ENCODE measurements around the gene FHOD1. TPM values are rescaled to one million over a fixed set of nuclear protein-coding genes. Genes with fewer than 3 reads are reported as not detected.

FHOD1 gene
- total and polyA plus RNA-seq, 5 experiments from 2014 or later: 1.6 to 47.3 (median 3.0) TPM

- Mint-ChIP-seq H3K9me3 (no peaks in the 10 kb centered on the region), H3K36me3 (peaks cover 0 to 58% (median 8%) of the 10 kb centered on the region in 3 donors), H3K27ac (peak overlapping the region in 5 of 10 donors; percentile 6 to 90 (median 44)), H3K4me1 (peaks cover 18 to 56% (median 39%) of the 10 kb centered on the region in 4 donors), H3K27me3 (no peaks in the 10 kb centered on the region), H3K4me3 (peak overlapping the region in 3 of 10 donors; percentile 25 to 56 (median 39))
- DNase-seq (no peak), ATAC-seq (no peak)
- POLR2A ChIA-PET: interaction anchor here (0.8 to 1.6 kb wide), 3 partner anchors 9 to 51 kb away, joined by 3 to 5 read pairs (median 3); partner anchors contain the start of genes FHOD1 and TMEM208
These were observed 50.4 kb downstream of the FHOD1 start for GRCh38 chr16:67196881-67197280.

DNA sequence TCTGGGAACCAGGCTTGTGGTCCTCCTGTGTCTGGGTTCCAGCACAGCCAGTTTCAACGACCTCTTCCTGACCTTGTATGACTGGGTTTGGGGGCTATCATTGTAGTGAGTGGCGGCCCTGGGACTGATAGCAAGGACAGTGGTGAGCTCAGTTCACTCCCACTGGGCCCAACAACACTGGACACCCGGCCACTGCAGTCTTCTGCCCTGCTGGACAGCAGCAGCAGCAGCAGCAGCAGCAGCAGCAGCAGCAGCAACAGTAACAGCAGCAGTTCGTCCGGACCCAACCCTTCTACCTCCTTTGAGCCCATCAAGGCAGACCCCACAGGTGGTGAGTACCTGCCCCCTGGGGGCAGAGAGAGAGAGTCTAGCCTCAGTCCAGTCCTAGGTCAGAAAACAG is 51.6 kb downstream of the FHOD1 start:
- no peak for DNase-seq
- no peaks in the 10 kb centered on the region for H3K27me3 Mint-ChIP-seq
- H3K4me1 Mint-ChIP-seq: peaks cover 20 to 64% (median 46%) of the 10 kb centered on the region in 4 donors
- ATAC-seq: no peak
- peak overlapping the region in 1 of 10 donors; percentile 28 for H3K4me3 Mint-ChIP-seq
- peaks cover 0 to 53% (median 8%) of the 10 kb centered on the region in 3 donors for H3K36me3 Mint-ChIP-seq
- H3K27ac Mint-ChIP-seq: peak overlapping the region in 3 of 10 donors; percentile 29 to 90 (median 70)
- POLR2A ChIA-PET: no interaction called here
- H3K9me3 Mint-ChIP-seq: no peaks in the 10 kb centered on the region

DNA sequence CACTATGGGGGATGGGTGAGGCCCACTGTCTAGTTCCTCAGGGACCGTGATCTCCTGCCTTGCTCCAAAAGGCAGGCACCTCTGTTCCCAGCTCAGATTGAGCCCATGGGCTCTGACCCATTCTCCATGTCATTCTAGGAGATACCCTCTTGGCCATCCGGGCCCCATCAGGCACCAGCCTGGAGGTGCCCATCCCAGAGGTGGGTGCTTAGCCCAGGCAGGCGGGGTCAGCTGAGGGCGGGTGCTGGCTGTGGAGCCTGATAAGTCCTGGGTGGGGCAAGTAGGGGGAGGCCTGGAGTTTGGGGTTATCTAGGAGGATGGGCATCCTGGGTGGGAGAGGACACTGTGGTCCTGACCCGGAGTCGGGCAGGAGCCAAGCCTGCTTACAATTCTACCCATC is 53.0 kb downstream of the FHOD1 start:
- DNase-seq: no peak
- peaks cover 20 to 64% (median 46%) of the 10 kb centered on the region in 4 donors for H3K4me1 Mint-ChIP-seq
- no peaks in the 10 kb centered on the region for H3K27me3 Mint-ChIP-seq
- H3K4me3 Mint-ChIP-seq: peak overlapping the region in 9 of 10 donors; percentile 79 to 97 (median 90)
- H3K36me3 Mint-ChIP-seq: peaks cover 0 to 46% (median 8%) of the 10 kb centered on the region in 3 donors
- POLR2A ChIA-PET: interaction anchor here (2.9 kb wide), 1 partner anchor 32 kb away, joined by 17 read pairs; the partner anchor contains the start of gene TMEM208
- H3K9me3 Mint-ChIP-seq: no peaks in the 10 kb centered on the region
- ATAC-seq: no peak
- peak overlapping the region in 6 of 10 donors; percentile 20 to 84 (median 80) for H3K27ac Mint-ChIP-seq

DNA sequence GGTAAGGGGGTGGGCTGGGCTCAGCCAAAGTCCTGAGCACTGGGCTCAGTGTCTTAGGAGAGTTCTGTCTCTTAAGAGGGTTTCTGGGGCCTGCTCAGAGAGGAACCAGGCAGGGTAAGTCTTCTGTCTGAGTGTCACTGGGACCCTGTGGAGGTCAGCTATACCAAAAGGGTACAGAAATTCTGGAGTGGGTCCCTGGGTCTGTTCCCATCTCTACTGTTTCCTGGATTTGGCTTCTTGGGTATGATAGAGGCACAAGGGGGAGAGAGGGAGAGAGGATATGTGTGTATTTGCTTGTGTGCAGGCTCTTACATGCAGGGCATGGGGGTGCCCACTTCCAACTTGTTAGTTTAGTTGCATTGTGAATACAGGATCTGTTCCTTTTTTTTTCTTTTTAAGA is 53.7 kb downstream of the FHOD1 start:
- ATAC-seq (no peak), DNase-seq (no peak)
- Mint-ChIP-seq H3K36me3 (peaks cover 0 to 45% (median 8%) of the 10 kb centered on the region in 3 donors), H3K9me3 (no peaks in the 10 kb centered on the region), H3K27me3 (no peaks in the 10 kb centered on the region), H3K4me1 (peaks cover 20 to 63% (median 46%) of the 10 kb centered on the region in 4 donors), H3K27ac (peak overlapping the region in 7 of 10 donors; percentile 21 to 84 (median 77)), H3K4me3 (peak overlapping the region; percentile 79 to 97 (median 90))
- POLR2A ChIA-PET: interaction anchor here (1.7 to 2.9 kb wide), 2 partner anchors 33 to 51 kb away, joined by 6 to 17 read pairs; partner anchors contain the start of gene TMEM208

DNA sequence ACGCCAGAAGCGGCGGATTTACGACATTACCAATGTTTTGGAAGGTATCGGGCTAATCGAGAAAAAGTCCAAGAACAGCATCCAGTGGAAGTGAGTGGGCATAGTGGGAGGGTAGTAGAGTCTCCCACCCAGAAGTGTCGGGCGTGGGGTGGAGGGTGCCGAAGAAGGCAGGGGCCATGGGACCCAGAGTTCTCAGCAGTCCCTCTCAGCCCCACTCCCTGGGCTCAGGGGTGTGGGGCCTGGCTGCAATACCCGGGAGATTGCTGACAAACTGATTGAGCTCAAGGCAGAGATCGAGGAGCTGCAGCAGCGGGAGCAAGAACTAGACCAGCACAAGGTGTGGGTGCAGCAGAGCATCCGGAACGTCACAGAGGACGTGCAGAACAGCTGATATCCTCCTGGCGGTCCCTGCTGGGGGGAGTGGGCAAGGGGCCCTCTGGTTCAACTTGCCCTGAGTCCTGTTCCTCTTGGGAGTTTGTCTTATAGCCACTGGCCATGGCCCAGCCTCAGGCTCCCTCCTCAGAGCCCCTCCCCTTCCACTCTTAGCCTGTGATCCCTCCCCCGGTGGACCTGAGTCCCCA is 54.4 kb downstream of the FHOD1 start:
- no peak for DNase-seq
- Mint-ChIP-seq H3K36me3 (peaks cover 0 to 38% (median 8%) of the 10 kb centered on the region in 3 donors), H3K4me3 (peak overlapping the region; percentile 81 to 97 (median 90)), H3K27ac (peak overlapping the region; percentile 81 to 94 (median 88)), H3K27me3 (peaks cover 0 to 1% (median 0%) of the 10 kb centered on the region in 5 donors), H3K4me1 (peaks cover 20 to 57% (median 46%) of the 10 kb centered on the region in 4 donors), H3K9me3 (no peaks in the 10 kb centered on the region)
- ATAC-seq: no peak
- POLR2A ChIA-PET: interaction anchor here (0.7 to 2.9 kb wide), 5 partner anchors 10 to 51 kb away, joined by 3 to 17 read pairs (median 3); partner anchors contain the start of gene TMEM208

DNA sequence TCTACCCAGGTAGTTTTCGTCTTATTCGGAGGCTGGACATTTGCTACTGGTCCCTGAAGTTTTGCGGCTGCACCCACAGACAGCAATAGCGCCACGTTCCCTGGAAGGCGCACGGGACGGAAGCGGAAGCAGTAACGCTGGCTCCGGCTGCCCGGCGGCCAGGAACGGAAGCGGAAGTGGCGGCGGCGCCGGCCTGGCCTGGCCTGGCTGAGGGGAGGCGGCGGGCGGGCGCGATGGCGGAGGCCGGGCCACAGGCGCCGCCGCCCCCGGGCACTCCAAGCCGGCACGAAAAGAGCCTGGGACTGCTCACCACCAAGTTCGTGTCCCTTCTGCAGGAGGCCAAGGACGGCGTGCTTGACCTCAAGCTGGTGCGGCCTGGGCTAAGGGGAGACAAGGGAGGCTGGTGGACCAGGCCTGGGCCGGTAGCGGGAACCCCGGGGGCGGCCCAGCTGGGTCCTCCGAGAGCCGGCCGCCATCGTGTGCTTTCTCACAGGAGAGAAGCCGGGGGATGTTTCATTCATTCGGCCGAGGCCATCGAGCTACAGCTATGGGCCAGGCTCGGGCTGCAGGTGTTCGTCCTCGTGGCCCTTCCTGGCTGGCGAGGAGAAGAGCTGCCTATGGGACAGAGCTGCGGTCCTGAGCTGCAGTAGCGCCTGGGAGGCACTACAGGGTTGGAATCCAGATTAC is 55.1 kb downstream of the FHOD1 start, which contains the start of gene E2F4:
Gene E2F4, plus strand, starts transcription at position 161 of the 687 bp plus-strand sequence. Its CDS starts 73 bp downstream, at position 234.
- H3K27ac Mint-ChIP-seq: peak within 1 kb of the TSS; percentile 81 to 96 (median 92)
- H3K4me3 Mint-ChIP-seq: peak within 1 kb of the TSS; percentile 81 to 97 (median 90)
- peaks cover 0 to 31% (median 8%) of the 10 kb centered on the region in 3 donors for H3K36me3 Mint-ChIP-seq
- DNase-seq (peak; percentile 72 to 87 (median 81)), ATAC-seq (peak; percentile 96 to 97)
- POLR2A ChIA-PET: interaction anchor here (0.7 to 2.9 kb wide), 5 partner anchors 9 to 52 kb away, joined by 3 to 17 read pairs (median 3); partner anchors contain the start of gene TMEM208
- peaks cover 20 to 56% (median 46%) of the 10 kb centered on the region in 4 donors for H3K4me1 Mint-ChIP-seq
- peaks cover 0 to 1% (median 0%) of the 10 kb centered on the region in 5 donors for H3K27me3 Mint-ChIP-seq
- no peaks in the 10 kb centered on the region for H3K9me3 Mint-ChIP-seq

DNA sequence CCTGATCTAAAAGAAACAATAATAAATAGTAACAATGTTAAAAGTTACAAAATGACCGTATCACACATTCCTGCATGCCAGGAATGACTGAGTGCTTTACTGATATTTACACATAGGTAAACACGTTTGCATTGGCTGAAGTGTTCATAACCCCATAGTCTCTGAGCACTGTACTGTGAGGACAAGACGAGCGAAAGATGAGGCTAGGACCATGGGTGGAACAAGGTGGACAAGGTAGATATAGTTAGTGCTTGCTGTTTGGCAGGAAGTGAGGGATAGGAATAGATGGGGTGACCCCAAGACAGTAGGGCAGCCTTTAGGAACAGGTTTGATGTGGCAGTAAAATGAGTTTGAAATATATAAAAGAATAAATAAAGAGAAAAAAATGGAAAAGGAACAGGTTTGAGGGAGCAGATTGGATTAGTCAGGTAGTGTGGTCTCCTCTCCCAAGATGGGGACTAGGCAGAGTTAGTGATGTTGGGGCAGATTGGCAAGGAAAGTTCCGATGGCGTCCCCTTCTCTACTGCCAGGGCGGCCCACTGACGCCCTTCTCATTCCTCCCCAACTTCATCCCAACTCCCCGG is 55.8 kb downstream of the FHOD1 start:
- peak overlapping the region; percentile 81 to 97 (median 90) for H3K4me3 Mint-ChIP-seq
- H3K36me3 Mint-ChIP-seq: peaks cover 0 to 24% (median 5%) of the 10 kb centered on the region in 3 donors
- H3K27me3 Mint-ChIP-seq: peaks cover 0 to 1% (median 0%) of the 10 kb centered on the region in 5 donors
- H3K27ac Mint-ChIP-seq: peak overlapping the region; percentile 49 to 96 (median 92)
- ATAC-seq: no peak
- DNase-seq: no peak
- no peaks in the 10 kb centered on the region for H3K9me3 Mint-ChIP-seq
- H3K4me1 Mint-ChIP-seq: peaks cover 17 to 50% (median 42%) of the 10 kb centered on the region in 4 donors
- POLR2A ChIA-PET: interaction anchor here (1.1 to 2.9 kb wide), 3 partner anchors 31 to 53 kb away, joined by 3 to 17 read pairs (median 6); partner anchors contain the start of genes FBXL8 and TMEM208

GRCh38 chr16:67190448-67191399 is 56.6 kb downstream of the FHOD1 start:
- H3K9me3 Mint-ChIP-seq: no peaks in the 10 kb centered on the region
- POLR2A ChIA-PET: interaction anchor here (1.1 kb wide), 1 partner anchor 30 kb away, joined by 3 read pairs; the partner anchor contains the start of gene FBXL8
- ATAC-seq (no peak), DNase-seq (no peak)
- H3K27me3 Mint-ChIP-seq: peaks cover 0 to 1% (median 0%) of the 10 kb centered on the region in 5 donors
- peak overlapping the region in 8 of 10 donors; percentile 22 to 93 (median 87) for H3K4me3 Mint-ChIP-seq
- peaks cover 0 to 17% (median 0%) of the 10 kb centered on the region in 3 donors for H3K36me3 Mint-ChIP-seq
- H3K4me1 Mint-ChIP-seq: peaks cover 11 to 44% (median 38%) of the 10 kb centered on the region in 4 donors
- H3K27ac Mint-ChIP-seq: peak overlapping the region in 4 of 10 donors; percentile 49 to 96 (median 68)

DNA sequence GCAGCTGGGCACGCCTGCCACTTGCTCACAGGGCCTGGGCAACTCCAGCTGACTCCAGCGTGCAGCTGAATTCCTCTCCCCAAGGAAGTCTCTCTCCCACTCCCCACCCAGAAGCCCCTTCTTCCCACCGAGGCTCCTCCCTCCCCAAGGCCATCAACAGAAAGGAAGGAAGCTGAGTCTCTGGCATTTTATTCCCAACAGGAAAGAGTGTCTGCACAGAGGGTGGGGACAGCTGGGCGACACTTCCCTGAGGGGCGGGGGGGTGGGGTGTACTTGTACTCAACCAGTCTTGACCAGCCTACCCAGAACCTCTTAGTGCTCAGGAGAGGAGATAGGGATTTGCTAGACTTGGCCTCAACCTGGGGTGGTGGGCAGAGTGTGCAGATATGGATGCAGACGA is 57.2 kb downstream of the FHOD1 start, which contains the start of gene EXOC3L1:
Gene EXOC3L1, minus strand, starts transcription at position 96 of the 400 bp plus-strand sequence. CDS start 460 bp downstream, outside the sequence.
- DNase-seq (no peak), ATAC-seq (no peak)
- POLR2A ChIA-PET: no interaction called here
- peaks cover 0 to 10% (median 0%) of the 10 kb centered on the region in 3 donors for H3K36me3 Mint-ChIP-seq
- H3K9me3 Mint-ChIP-seq: no peaks in the 10 kb centered on the region
- H3K4me1 Mint-ChIP-seq: peaks cover 18 to 44% (median 42%) of the 10 kb centered on the region in 4 donors
- peaks cover 0 to 7% (median 0%) of the 10 kb centered on the region in 5 donors for H3K27me3 Mint-ChIP-seq
- peak within 1 kb of the TSS in 4 of 10 donors; percentile 22 to 84 (median 44) for H3K4me3 Mint-ChIP-seq
- peak within 1 kb of the TSS in 1 of 10 donors; percentile 56 for H3K27ac Mint-ChIP-seq

GRCh38 chr16:67188798-67189197 is 58.5 kb downstream of the FHOD1 start:
- POLR2A ChIA-PET: no interaction called here
- Mint-ChIP-seq H3K4me1 (peaks cover 16 to 37% (median 35%) of the 10 kb centered on the region in 4 donors), H3K4me3 (no peak overlapping the region), H3K27ac (no peak overlapping the region), H3K9me3 (no peaks in the 10 kb centered on the region), H3K36me3 (peaks cover 0 to 2% (median 0%) of the 10 kb centered on the region in 3 donors), H3K27me3 (peaks cover 0 to 7% (median 0%) of the 10 kb centered on the region in 5 donors)
- no peak for DNase-seq
- ATAC-seq: no peak

- no peaks in the 10 kb centered on the region for H3K36me3 Mint-ChIP-seq
- H3K9me3 Mint-ChIP-seq: no peaks in the 10 kb centered on the region
- ATAC-seq (no peak), DNase-seq (no peak)
- peaks cover 14 to 32% (median 31%) of the 10 kb centered on the region in 4 donors for H3K4me1 Mint-ChIP-seq
- peaks cover 0 to 7% (median 0%) of the 10 kb centered on the region in 5 donors for H3K27me3 Mint-ChIP-seq
- peak overlapping the region in 1 of 10 donors; percentile 36 for H3K4me3 Mint-ChIP-seq
- no peak overlapping the region for H3K27ac Mint-ChIP-seq
- POLR2A ChIA-PET: no interaction called here
These were observed 59.0 kb downstream of the FHOD1 start for GRCh38 chr16:67188323-67188722.
